Measurements from ENCODE around the gene CIB1.
"Not testable (repeated sequence)": the region's sequence is repeated elsewhere in the genome, so short reads cannot be mapped to it uniquely, and the experiment has no call there.

Gene CIB1

DNA sequence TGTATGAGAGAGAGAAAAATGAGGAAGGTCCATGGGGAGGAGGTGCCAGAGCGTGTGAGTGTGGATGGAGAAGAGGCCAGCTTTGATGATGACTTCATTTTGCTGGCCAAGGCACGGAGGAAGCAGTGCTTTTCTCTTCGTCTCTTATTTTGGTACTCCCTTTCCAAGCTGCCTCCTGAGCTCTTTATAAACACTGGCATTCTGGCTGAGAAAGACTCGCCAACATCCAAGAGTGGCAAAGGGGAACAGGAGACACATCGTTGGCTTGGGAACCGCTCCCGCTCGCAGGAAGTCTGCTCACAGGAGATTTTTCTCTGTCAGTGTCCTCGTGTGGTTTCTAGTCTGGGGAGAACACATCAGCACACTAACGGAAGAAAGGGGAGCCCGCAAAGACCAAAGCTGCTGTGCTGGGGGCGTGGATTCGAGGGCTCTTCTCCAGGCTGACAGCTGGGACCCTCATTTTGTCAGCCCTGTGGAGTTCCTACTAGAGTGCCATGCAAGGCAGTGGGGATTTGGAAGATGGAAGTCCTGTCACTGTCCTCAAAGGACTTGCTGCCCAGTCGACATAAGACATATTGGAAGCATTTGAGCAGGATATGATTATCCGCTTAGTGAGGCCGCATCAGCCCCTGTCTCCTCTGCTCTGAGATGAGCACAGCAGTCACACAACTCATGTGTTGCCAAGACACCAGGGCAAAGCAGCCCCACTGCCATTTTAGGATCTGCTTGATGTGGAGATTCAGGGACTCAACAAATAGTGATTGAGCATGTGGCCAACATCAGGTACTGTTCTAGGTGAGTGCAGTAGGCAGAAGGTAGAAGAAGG, 40.6 kb downstream of the CIB1 start:
- DNase-seq (ENCODE audit: low read depth): peak; percentile 36

DNA sequence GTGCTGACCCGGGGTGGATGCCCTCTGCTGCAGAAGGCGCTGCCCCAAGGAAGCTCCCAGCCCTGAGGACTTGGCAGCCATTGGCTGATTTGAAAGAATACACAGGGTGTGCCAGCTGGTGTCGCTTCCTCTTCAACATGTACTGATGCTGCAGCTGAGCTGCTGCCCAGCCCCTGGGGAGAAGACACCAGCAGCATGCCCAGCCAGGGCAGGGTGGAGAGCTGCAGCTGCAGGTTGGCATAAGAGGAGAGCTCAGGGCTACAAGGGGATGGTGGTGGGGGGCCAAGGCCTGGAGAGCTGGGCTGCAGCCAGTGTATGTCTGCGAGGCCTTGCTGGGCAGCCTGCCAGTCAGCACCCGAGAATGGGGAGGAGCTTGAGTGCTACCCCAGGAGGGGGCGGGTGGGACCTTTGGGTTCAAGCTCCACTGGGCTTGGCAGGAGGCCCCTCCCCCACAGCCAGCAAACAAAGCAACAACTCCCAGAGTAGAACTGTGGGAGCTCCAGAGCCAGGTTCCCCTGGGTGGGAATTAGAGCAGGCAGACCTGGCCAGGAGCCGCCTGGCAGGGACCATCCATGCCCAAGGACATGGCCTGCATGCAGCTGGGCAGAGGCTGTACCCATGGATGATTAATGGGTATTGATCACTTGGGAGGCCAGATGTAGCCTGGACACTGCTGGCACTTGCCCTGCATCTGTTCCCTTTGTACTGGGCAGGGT, 41.8 kb downstream of the CIB1 start:
- DNase-seq (ENCODE audit: low read depth): peak; percentile 64

- DNase-seq (ENCODE audit: low read depth): no peak
Measured at GRCh38 chr15:90191344-90191687, 42.4 kb downstream of the CIB1 start.

DNA sequence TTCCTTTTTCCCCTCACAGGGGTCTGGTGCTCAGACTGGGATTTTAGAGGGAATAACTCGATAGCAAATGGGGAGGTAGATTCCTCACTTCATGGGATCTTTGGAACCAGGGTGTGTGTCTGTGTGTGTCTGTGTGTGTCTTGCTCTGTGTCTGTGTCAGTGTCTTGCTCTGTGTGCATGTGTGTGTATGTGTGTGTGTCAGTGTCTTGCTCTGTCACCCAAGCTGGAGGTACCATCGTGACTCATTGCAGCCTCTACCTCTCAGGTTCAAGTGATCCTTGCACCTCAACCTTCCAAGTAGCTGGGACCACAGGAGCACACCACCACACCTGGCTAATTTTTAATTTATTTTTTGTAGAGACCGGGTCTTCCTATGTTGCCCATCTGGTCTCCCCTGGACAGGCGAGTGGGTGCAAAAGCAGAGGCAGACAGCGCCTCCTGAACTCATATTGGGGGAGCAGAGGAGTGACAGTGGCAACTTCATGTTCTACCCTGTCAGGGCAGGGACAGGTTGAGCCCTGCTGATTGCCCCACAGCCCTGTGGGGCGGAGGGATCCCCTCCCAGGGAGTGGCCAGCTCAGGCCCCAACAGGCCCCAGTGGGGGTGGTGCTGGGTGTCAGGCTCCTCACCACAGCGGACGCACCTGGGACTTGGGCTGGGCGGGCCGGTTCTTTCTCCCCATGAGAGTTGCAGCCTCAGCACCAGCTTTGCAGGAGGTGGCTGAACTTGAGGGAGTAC, 43.0 kb downstream of the CIB1 start:
- DNase-seq (ENCODE audit: low read depth): no peak

- no peak for DNase-seq (ENCODE audit: low read depth)
Measured at GRCh38 chr15:90189781-90190467, 43.8 kb downstream of the CIB1 start.

- DNase-seq (ENCODE audit: low read depth): no peak
Measured at GRCh38 chr15:90188914-90189748, 44.6 kb downstream of the CIB1 start.

DNA sequence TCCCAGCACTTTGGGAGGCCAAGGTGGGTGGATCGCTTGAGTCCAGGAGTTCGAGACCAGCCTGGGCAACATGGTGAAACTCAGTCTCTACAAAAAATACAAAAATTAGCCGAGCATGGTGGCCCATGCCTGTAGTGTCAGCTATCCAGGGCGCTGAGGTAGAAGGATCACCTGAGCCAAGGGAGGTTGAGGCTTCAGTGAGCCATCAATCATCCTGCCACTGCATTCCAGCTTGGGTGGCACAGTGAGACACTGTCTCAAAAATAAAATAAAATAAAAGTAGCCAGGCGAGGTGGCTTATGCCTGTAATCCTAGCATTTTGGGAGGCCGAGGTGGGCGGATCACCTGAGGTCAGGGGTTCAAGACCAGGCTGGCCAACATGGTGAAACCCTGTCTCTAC, 45.7 kb downstream of the CIB1 start:
- not testable (repeated sequence) for DNase-seq (ENCODE audit: low read depth)

GRCh38 chr15:90187257-90187868, 46.4 kb downstream of the CIB1 start:
- no peak for DNase-seq (ENCODE audit: low read depth)

DNA sequence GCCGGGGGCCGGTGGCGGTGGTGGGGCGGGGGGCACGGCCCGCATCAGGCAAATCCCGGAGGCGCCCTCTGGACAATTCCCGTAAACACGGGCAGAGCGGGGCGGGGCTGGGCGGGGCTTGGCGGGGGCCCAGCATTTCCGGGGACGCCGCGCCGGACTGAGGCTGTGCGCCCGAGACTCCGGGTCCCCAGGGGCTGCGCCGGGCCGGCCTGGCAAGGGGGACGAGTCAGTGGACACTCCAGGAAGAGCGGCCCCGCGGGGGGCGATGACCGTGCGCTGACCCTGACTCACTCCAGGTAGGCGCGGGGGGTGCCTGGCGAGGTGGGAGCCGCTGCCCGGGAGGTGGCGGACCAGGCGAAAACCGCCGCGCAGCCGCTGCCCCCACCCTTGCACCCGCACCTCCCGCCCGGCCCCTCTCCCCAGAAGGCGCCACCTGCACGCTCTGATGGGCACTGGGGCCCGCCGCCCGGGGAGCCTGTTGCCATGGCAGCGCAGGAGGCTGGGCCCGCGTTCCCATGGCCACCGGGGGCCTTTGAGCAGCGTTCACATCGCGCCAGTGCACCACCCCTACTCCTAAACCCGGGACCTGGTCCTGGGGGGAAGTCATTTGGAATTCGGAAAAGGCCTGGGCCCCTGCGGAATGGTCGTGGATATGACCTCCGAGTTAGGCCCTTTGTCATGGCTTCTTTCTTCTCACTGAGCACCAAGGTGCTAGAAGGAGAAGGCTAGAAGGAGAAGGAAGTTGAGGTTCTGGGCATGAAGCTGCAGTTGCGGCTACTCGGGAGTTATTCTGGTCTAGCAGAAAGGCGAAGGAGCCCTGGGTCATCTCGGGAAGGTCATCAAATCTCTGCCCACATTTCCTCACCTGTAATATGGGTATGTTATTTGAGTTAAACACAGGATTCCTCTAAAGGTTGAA, 48.7 kb downstream of the CIB1 start:
- peak; percentile 55 for DNase-seq (ENCODE audit: low read depth)

- peak; percentile 76 for DNase-seq (ENCODE audit: low read depth)
Measured at GRCh38 chr15:90184119-90184785, 49.5 kb downstream of the CIB1 start.

DNA sequence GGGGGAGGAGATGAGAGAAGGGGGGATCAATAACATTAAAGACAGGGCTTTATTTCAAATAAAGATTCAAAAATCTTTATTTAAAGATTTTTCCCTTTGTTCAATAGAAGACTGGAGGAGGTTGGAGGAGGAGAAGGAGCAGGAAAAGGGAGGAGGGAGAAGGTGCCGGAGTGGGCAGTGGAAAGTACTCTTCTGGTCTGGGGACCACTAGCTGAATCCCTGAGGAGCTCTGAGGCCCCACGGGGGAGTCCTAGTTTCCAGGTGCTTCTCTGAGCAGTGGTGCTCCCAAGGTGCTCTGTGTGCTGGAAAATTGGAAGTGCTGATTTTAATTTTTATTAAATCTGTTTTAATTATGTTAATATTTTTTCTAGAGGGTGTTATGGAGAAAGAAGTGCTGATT, 52.0 kb downstream of the CIB1 start:
- no peak for DNase-seq (ENCODE audit: low read depth)
